UCSD-AML1 (cell line): ENCODE results near the gene CAMKK2.
"Not testable (repeated sequence)": the region's sequence is repeated elsewhere in the genome, so short reads cannot be mapped to it uniquely, and the experiment has no call there.

Experiments used
- DNase-seq: peaks from one replicate; lab custom pipeline; 2025; ENCODE audit not compliant: unreplicated experiment; lab: John Stamatoyannopoulos, UW

The CAMKK2 gene

DNA sequence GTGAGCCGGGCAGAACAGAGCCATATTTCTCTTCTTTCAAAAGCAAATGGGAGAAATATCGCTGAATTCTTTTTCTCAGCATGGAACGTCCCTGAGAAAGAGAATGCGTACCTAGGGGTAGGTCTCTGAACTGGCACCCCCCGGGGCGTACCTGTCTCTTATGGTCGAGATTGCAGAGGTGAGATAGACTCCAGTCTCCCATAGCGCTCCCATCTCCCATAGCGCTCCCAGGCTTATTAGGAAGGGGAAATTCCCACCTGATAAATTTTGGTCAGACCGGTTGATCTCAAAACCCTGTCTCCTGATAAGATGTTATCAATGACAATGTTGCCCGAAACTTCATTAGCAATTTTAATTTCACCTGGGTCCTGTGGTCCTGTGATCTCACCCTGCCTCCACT lies 16.0 kb downstream of the CAMKK2 start:
- not testable (repeated sequence) for DNase-seq

- DNase-seq: no peak
Observed at GRCh38 chr12:121279507-121279915, 17.0 kb downstream of the CAMKK2 start.

DNA sequence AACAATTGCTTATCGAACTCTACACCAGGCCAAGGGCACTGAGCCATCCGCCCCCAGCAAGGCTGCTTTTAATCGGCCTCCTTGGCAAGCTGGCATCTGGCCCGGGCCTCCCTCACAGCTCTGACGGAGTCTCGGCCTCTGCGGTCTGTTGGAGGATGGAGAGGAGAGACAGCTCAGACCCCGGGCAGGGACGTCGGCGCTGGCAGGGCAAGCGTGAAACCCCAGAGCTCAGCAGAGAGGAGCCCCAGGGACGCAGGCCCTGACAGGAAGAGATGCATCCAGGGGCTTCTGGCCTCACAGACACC lies 17.5 kb downstream of the CAMKK2 start:
- DNase-seq: no peak

- no peak for DNase-seq
Observed at GRCh38 chr12:121278169-121279070, 18.1 kb downstream of the CAMKK2 start.

DNA sequence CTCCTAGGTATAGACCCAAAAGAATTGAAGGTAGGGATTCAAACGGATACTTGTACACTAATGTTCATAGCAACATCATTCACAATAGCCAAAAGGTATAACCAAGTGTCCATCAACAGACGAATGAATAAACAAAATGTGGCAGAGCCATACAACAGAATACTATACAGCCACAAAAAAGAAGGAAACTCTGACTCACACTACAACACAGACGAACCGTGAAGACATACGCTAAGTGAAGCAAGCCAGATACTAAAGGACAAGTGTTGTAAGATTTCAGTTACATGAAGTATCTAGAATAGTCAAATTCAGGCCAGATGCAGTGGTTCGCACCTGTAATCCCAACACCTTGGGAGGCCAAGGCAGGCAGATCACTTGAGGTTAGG lies 19.1 kb downstream of the CAMKK2 start:
- no peak for DNase-seq

DNA sequence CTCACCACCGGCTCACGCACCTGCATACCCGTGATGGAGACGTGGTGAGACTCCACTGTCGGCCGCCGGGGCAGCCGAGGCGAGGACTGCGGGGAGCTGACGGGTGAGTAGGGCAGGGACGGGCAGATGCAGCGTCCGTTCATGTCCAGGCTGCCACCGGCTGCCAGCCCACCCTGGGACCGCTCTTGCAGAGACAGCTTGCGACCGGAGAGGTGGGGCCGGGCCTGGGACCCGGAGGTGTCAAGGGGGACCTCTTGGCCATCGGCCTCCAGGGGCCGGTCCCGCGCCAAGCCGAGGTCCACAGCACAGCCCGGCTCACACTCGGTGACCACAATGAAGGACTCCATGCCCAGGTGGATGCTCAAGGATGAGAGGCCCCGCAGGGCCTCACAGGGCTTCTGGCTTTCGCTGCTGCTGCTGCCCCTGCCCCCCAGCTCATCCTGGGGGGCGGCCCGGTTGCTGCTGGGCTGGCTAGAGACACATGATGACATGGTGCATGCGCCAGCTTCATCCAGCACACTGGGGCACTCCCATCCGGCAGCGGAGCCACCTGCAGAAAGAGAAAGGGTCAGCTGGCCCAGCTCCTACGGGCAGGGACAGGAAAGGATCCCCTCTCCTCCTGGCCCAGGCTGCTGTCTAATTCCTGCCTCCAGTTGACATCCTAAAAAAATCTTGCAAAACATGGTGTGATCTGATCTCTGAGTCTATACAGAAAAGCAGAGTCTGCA lies 22.3 kb downstream of the CAMKK2 start:
- DNase-seq: no peak

- DNase-seq: no peak
Observed at GRCh38 chr12:121273364-121273896, 23.1 kb downstream of the CAMKK2 start.

GRCh38 chr12:121267822-121268221 lies 28.7 kb downstream of the CAMKK2 start:
- DNase-seq: no peak

- no peak for DNase-seq
Observed at GRCh38 chr12:121264951-121265515, 31.5 kb downstream of the CAMKK2 start.

DNA sequence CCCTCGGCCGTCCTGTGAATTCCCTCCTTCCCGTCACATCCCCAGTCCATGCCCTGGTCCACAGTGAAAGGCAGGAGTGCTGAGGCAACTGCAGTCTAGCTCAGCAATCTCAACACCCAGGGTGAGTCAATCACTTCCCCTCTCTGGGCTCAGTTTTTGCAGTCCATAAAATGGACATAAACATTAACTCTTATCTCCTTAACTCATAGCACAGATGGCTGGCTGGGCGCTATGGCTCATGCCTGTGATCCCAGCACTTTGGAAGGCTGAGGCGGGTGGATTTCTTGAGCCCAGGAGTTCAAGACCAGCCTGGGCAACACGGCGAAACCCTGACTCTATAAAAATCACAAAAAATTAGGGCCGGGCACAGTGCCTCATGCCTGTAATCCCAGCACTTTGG lies 32.4 kb downstream of the CAMKK2 start:
- DNase-seq: no peak

- no peak for DNase-seq
Observed at GRCh38 chr12:121263206-121263935, 33.1 kb downstream of the CAMKK2 start.

DNA sequence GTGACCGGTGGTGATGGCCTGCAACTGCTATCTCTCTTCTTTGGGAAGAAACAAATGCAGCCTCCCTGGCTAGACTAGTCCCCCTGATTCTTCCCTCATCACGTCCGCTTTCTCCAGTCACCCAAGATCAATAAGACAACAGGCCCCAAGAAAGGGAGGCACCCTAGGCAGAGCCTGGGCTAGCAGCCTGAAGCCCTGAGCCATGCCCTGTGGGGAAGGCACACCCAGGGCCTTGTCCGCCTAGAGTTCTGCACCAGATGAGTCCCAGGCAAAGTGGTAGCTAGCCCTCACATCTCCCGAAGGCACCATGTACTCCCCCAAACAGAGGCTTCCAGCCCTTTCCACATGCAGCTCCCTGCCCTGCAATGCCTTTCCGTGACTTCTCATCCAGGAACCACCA lies 35.1 kb downstream of the CAMKK2 start:
- DNase-seq: no peak

DNA sequence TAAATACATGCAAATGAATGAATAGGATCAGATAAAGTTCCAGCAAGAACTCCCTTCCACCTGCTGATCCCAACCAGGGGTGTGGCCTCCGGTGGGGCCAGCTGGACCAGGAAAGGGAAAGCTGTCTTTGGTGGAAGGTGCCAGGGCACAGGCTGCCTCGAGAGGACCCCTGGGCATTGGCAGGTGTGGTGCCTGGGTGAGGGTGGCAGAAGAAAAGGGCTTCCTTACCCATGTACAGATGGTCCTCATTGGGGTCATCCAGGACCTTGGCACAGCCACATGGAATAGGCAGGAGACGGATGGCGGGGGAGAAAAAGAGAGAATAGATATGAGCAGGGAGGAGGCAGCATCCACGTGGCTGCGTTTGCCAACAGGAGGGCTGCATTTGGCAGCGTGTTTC lies 36.4 kb downstream of the CAMKK2 start:
- no peak for DNase-seq

GRCh38 chr12:121259074-121259473 lies 37.4 kb downstream of the CAMKK2 start:
- no peak for DNase-seq

DNA sequence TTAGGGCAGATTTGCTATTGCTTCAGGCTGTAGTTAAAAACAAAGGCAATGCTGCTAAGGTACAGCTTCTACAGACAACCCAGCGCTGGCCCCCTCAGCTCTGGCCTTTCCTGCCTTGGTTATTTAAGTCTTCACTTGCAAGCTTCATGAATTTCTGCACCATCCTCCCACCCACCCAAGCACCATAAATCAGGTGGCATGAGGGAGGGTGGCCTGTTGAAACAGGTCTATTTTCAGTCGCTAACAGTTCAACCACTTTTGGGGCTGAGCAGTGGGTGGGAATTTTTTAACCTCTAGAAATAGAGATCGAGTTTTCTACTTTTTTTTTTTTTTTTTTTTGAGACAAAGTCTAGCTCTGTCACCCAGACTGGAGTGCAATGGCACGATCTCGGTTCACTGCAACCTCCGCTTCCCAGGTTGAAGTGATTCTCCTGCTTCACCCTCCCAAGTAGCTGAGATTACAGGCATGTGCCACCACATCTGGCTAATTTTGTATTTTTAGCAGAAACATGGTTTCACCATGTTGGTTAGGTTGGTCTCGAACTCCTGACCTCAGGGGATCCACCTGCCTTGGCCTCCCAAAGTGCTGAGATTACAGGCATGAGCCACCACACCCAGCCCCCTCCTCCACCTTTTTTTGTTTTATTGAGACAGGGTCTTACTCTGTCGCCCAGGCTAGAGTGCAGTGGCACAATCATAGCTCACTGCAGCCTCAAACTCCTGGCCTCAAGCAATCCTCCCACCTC lies 38.6 kb downstream of the CAMKK2 start:
- not testable (repeated sequence) for DNase-seq

DNA sequence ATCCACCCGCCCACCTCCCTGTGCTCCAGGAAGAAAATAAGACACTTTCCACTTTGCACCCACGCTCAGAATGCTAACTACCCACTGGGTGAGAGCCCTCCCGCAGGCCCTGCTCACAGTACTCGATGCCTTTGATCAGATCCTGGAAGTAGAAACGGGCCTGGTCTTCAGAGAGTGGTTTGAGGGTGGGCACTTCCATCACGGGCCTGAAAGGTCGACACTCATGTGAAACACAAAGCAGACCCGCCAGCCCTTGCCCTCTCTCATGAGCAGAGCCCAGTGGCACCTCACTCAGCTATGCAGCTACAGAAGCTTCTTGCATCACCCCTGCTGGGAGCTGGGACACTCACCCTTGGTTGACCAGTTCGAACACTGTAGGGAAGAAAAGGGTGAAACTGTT lies 41.1 kb downstream of the CAMKK2 start:
- no peak for DNase-seq

DNA sequence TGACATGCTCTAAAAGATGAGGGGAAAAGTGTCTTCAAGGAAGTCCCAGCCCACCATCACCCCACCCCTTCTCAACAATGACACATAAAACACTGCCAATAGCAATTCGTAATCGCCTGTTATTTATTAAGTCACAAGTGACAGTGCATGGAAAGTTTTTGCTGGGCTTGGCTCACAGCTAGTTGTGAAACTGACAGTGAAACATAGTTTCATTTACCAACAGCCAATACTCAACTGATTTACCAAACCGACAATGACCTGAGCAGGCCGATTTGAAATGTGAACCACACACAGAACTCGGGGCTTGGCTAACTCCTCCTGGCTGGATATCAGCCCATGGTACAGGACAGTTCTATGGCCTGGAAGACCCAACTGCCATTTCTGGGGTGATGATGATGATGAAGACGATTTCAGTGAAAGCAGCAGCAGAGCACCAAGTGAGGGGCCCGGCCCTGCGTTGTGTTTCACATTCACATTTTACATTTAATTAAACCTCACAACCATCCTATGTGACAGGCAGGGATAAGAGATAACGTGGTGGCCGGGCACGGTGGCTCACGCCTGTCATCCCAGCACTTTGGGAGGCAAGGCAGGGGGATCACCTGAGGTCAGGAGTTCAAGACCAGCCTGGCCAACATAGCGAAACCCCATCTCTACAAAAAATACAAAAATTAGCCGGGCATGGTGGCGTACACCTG lies 42.7 kb downstream of the CAMKK2 start:
- no peak for DNase-seq

GRCh38 chr12:121252712-121253345 lies 43.7 kb downstream of the CAMKK2 start:
- DNase-seq: no peak

- no peak for DNase-seq
Observed at GRCh38 chr12:121251838-121252237, 44.7 kb downstream of the CAMKK2 start.
